GM21576 (cell line): ENCODE data around the gene RAG2.

ENCODE experiments used
- ATAC-seq: cut with Tn5 transposase; IDR thresholded peaks from one replicate; pipeline ENCODE4 v1.9.1; 2021; ENCODE audit warnings: mild to moderate bottlenecking, moderate library complexity; ENCODE audit not compliant: unreplicated experiment

RAG2 gene

GRCh38 chr11:36598051-36598450 lies at the start of gene RAG2:
RAG2 (minus strand) TSS chr11:36598236; CDS start chr11:36594168, 4,068 bp downstream.
- ATAC-seq, result no peak

GRCh38 chr11:36638556-36638955 lies 40.5 kb upstream of the RAG2 start:
- no peak for ATAC-seq

GRCh38 chr11:36635066-36635862 lies 37.2 kb upstream of the RAG2 start:
- ATAC-seq, result no peak

- ATAC-seq, result no peak
These were observed 33.7 kb upstream of the RAG2 start for GRCh38 chr11:36631774-36632173.

- ATAC-seq, result no peak
These were observed 30.8 kb upstream of the RAG2 start for GRCh38 chr11:36628765-36629244.

GRCh38 chr11:36628141-36628540 lies 30.1 kb upstream of the RAG2 start:
- ATAC-seq, result no peak

- ATAC-seq, result no peak
These were observed 29.4 kb upstream of the RAG2 start for GRCh38 chr11:36627471-36627870.

GRCh38 chr11:36627006-36627405 lies 29.0 kb upstream of the RAG2 start:
- no peak for ATAC-seq

- ATAC-seq, result no peak
These were observed 25.5 kb upstream of the RAG2 start for GRCh38 chr11:36623494-36623893.

GRCh38 chr11:36622431-36623136 lies 24.5 kb upstream of the RAG2 start:
- ATAC-seq, result no peak

GRCh38 chr11:36620246-36620645 lies 22.2 kb upstream of the RAG2 start:
- no peak for ATAC-seq

GRCh38 chr11:36619502-36619901 lies 21.5 kb upstream of the RAG2 start:
- no peak for ATAC-seq

- no peak for ATAC-seq
These were observed 20.5 kb upstream of the RAG2 start for GRCh38 chr11:36618363-36619047.

GRCh38 chr11:36617543-36618362 lies 19.7 kb upstream of the RAG2 start:
- no peak for ATAC-seq

- no peak for ATAC-seq
These were observed 17.8 kb upstream of the RAG2 start for GRCh38 chr11:36615826-36616225.

- no peak for ATAC-seq
These were observed 11.3 kb upstream of the RAG2 start for GRCh38 chr11:36609383-36609782.

- ATAC-seq, result no peak
These were observed 10.6 kb upstream of the RAG2 start for GRCh38 chr11:36608491-36609199.

- ATAC-seq, result no peak
These were observed 7.5 kb upstream of the RAG2 start for GRCh38 chr11:36605221-36606216.

- no peak for ATAC-seq
These were observed 4.1 kb upstream of the RAG2 start for GRCh38 chr11:36602135-36602534.
